Osteocyte (in vitro differentiated cells): Measurements from ENCODE around the gene GSTP1. TPM values are rescaled to one million over a fixed set of nuclear protein-coding genes. Genes with fewer than 3 reads are reported as not detected.
"Not testable (repeated sequence)": the region's sequence is repeated elsewhere in the genome, so short reads cannot be mapped to it uniquely, and the experiment has no call there.

Source experiments
- DNase-seq: peaks from one replicate; pipeline ENCODE4 v3.0.0; 2021; ENCODE audit warnings: mixed read lengths; ENCODE audit not compliant: unreplicated experiment; ENCODE audit errors: extremely low spot score
- H3K27ac Mint-ChIP-seq: one replicate; pipeline ENCODE4 v1.8.0; 2021; ENCODE audit warnings: mild to moderate bottlenecking, mixed read lengths; ENCODE audit not compliant: unreplicated experiment
- H3K27me3 Mint-ChIP-seq: one replicate; pipeline ENCODE4 v1.8.0; 2021; ENCODE audit warnings: mixed read lengths; ENCODE audit not compliant: unreplicated experiment
- H3K36me3 Mint-ChIP-seq: one replicate; pipeline ENCODE4 v1.8.0; 2021; ENCODE audit warnings: mixed read lengths; ENCODE audit not compliant: unreplicated experiment
- H3K4me1 Mint-ChIP-seq: one replicate; pipeline ENCODE4 v1.8.0; 2021; ENCODE audit warnings: mixed read lengths; ENCODE audit not compliant: unreplicated experiment
- H3K4me3 Mint-ChIP-seq: one replicate; pipeline ENCODE4 v1.8.0; 2021; ENCODE audit warnings: mild to moderate bottlenecking, moderate library complexity, mixed read lengths; ENCODE audit not compliant: unreplicated experiment
- H3K9me3 Mint-ChIP-seq: one replicate; pipeline ENCODE4 v1.8.0; 2021; ENCODE audit warnings: mixed read lengths; ENCODE audit not compliant: unreplicated experiment
- total RNA-seq: library from RNA; stranded (reverse); gene quantifications from 2 replicates; pipeline ENCODE4 v1.2.1, GENCODE V29; 2021
- TF ChIP-seq, protein P1 (sequence below): fragments of 200-600 bp; sonication (generic); IDR thresholded peaks from 2 replicates; pipeline ENCODE4 v1.5.0; 2021; ENCODE audit warnings: antibody characterized with exemption, mild to moderate bottlenecking, moderate library complexity

GSTP1 gene
- total RNA-seq, 1 donor from 2014 or later = 544 TPM

DNA sequence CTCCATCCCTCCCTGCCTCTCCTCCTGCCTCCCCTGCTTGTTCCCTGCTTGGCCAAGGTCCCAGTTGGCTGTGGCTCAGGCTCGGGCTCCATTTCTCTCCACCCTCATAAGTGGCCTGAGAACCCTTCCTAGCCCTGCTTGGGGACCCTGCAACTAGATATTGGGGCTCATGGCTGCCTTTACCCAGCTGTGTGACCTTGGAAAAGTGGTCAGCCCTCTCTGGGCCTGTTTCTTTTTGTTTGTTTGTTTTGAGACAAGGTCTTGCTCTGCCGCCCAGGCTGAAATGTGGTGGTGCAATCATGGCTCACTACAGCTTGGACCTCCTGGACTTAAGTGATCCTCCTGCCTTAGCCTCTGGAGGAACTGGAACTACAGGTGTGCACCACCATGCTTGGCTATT lies 40.0 kb upstream of the GSTP1 start:
- TF ChIP-seq, protein P1, sequence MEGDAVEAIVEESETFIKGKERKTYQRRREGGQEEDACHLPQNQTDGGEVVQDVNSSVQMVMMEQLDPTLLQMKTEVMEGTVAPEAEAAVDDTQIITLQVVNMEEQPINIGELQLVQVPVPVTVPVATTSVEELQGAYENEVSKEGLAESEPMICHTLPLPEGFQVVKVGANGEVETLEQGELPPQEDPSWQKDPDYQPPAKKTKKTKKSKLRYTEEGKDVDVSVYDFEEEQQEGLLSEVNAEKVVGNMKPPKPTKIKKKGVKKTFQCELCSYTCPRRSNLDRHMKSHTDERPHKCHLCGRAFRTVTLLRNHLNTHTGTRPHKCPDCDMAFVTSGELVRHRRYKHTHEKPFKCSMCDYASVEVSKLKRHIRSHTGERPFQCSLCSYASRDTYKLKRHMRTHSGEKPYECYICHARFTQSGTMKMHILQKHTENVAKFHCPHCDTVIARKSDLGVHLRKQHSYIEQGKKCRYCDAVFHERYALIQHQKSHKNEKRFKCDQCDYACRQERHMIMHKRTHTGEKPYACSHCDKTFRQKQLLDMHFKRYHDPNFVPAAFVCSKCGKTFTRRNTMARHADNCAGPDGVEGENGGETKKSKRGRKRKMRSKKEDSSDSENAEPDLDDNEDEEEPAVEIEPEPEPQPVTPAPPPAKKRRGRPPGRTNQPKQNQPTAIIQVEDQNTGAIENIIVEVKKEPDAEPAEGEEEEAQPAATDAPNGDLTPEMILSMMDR = no peak
- Mint-ChIP-seq H3K27ac (no peak overlapping the region), H3K4me1 (peaks cover 5% of the 10 kb centered on the region), H3K36me3 (no peaks in the 10 kb centered on the region), H3K9me3 (no peaks in the 10 kb centered on the region), H3K4me3 (no peak overlapping the region), H3K27me3 (peaks cover 15% of the 10 kb centered on the region)
- no peak for DNase-seq

DNA sequence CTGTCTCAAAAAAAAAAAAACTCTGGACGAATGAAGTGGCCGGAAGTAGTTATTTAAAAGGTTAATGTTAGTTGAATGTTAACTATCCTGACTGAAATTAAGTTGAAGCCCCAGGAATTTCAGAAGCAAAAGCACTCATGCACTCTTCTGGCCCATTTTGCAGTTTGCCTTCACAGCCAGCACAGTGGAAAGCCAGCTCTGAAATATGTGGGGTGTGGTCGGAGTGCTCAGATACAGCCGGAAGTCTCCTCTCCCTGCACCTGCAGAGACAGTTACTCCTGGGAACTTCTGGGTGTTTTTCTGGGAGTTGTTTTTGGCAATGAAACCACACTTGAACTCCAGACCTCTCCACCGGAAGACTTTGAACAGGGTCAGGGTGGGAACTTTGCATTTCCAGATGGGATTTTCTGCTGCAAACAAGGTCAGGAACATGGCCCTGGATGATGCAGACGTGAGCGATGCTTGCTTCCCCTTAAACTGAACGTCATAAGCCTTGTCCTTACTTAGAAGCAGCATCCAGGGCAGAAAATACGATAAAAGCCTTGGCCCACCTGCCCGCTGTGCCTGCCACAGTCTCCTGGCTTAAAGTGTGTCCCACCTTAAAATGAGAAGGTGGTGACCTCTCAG lies 38.9 kb upstream of the GSTP1 start:
- Mint-ChIP-seq H3K4me1 (peaks cover 5% of the 10 kb centered on the region), H3K4me3 (no peak overlapping the region), H3K36me3 (no peaks in the 10 kb centered on the region), H3K9me3 (no peaks in the 10 kb centered on the region), H3K27ac (no peak overlapping the region), H3K27me3 (peaks cover 15% of the 10 kb centered on the region)
- TF ChIP-seq, protein P1 = no peak
- no peak for DNase-seq

DNA sequence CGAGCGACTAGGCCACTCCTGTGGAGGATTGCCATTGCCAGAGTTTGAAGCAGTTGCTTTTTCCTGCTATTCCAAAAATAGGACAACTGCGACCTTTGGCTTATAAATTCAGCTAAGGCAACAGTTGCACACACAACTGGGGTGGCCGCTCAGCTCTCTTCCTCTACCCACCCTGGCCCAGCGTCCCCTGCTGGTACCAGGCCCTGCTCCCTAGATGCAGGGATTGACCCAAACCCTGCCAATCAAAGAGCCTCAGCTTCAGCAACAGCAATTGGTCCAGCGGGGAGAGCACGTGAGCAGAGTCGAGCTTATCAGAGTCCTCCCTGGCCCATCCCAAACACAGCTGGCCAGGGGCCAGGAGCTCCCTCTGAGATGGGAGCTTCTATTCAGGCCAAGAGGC lies 38.3 kb upstream of the GSTP1 start:
- peaks cover 5% of the 10 kb centered on the region for H3K4me1 Mint-ChIP-seq
- H3K36me3 Mint-ChIP-seq = no peaks in the 10 kb centered on the region

DNA sequence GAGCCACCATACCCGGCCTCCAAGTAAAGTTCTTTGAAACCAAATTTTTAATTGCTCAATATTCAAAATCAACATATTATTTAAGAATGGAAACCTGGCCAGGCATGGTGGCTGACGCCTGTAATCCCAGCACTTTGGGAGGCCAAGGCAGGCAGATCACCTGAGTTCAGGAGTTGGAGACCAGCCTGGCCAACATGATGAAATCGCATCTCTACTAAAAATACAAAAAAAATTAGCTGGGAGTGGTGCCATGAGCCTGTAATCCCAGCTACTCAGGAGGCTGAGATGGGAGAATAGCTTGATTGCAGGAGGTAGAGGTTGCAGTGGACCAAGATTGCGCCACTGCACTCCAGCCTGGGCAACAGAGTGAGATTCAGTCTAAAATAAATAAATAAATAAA lies 35.5 kb upstream of the GSTP1 start:
- peaks cover 33% of the 10 kb centered on the region for H3K27me3 Mint-ChIP-seq
- H3K4me3 Mint-ChIP-seq, H3K4me1 Mint-ChIP-seq, H3K9me3 Mint-ChIP-seq, H3K36me3 Mint-ChIP-seq, H3K27ac Mint-ChIP-seq, DNase-seq: not testable (repeated sequence)

More for the DNA sequence above, 38.3 kb upstream of the GSTP1 start:
- TF ChIP-seq, protein P1 = no peak
- Mint-ChIP-seq H3K9me3 (no peaks in the 10 kb centered on the region), H3K27ac (no peak overlapping the region), H3K27me3 (peaks cover 19% of the 10 kb centered on the region), H3K4me3 (no peak overlapping the region)
- DNase-seq = no peak

DNA sequence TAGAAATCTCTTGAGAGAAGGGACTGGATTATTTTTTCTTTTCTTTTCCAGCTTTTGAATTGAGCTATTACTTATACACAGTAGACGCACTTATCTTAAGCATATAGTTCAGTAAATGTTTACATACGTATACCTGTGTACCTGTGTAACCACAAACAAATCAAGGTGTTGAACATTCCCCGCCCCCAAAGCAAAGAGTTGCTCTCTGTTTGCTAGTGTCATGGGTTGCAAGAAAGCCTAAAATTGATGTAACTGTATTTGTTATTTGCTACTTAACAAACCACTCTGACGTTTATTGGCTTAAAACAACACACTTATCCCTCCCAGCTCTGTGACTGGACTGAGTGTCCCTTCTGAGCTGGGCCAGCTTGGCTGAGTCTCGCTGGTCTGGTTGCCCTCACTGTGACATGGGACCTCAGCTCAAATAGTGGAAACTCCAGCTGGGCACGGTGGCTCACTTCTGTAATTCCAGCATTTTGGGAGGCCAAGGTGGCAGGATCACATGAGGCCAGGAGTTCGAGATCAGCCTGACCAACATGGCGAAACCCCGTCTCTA lies 35.0 kb upstream of the GSTP1 start:
- peaks cover 33% of the 10 kb centered on the region for H3K27me3 Mint-ChIP-seq
- peaks cover 5% of the 10 kb centered on the region for H3K4me1 Mint-ChIP-seq
- peaks cover 3% of the 10 kb centered on the region for H3K9me3 Mint-ChIP-seq
- TF ChIP-seq, protein P1 = no peak
- H3K36me3 Mint-ChIP-seq = no peaks in the 10 kb centered on the region
- H3K4me3 Mint-ChIP-seq = no peak overlapping the region
- no peak overlapping the region for H3K27ac Mint-ChIP-seq
- DNase-seq = no peak
